Hepatocyte (in vitro differentiated cells): ENCODE results near the gene SHISA4. TPM values are rescaled to one million over a fixed set of nuclear protein-coding genes. Genes with fewer than 3 reads are reported as not detected.
A peak's percentile ranks its signal among the peaks of the same experiment; 100 is the strongest.
"Not testable (repeated sequence)": the region's sequence is repeated elsewhere in the genome, so short reads cannot be mapped to it uniquely, and the experiment has no call there.

Experiments
- DNase-seq: peaks from one replicate; pipeline ENCODE4 v3.0.0-alpha.2; 2016; ENCODE audit warnings: low spot score
- H2AFZ ChIP-seq: fragments of 200-600 bp; sonication (generic); 2 replicates; pipeline ENCODE4 v1.6.0; 2016; ENCODE audit warnings: antibody characterized with exemption, mild to moderate bottlenecking
- H3K27ac ChIP-seq: fragments of 200-600 bp; sonication (generic); 2 replicates; pipeline ENCODE4 v1.5.1; 2016; ENCODE audit warnings: mild to moderate bottlenecking
- H3K27me3 ChIP-seq: fragments of 200-600 bp; sonication (generic); 2 replicates; pipeline ENCODE4 v1.6.1; 2016
- H3K36me3 ChIP-seq: fragments of 200-600 bp; sonication (generic); replicated peaks from 2 replicates; pipeline ENCODE4 v1.5.1; 2016; ENCODE audit warnings: low read depth; ENCODE audit not compliant: insufficient read depth
- H3K4me1 ChIP-seq: fragments of 200-600 bp; sonication (generic); 2 replicates; pipeline ENCODE4 v1.5.1; 2016; ENCODE audit warnings: mild to moderate bottlenecking, moderate library complexity; ENCODE audit not compliant: insufficient read depth
- H3K4me2 ChIP-seq: fragments of 200-600 bp; sonication (generic); 2 replicates; pipeline ENCODE4 v1.6.0; 2016
- H3K4me3 ChIP-seq: fragments of 200-600 bp; sonication (generic); 2 replicates; pipeline ENCODE4 v1.5.1; 2016; ENCODE audit warnings: mild to moderate bottlenecking
- H3K79me2 ChIP-seq: fragments of 200-600 bp; sonication (generic); 2 replicates; pipeline ENCODE4 v1.6.0; 2017; ENCODE audit warnings: mild to moderate bottlenecking
- H3K9me2 ChIP-seq: fragments of 200-600 bp; sonication (generic); replicated peaks from 2 replicates; pipeline ENCODE4 v1.6.0; 2017; ENCODE audit warnings: mild to moderate bottlenecking; ENCODE audit not compliant: insufficient read depth
- H3K9me3 ChIP-seq: fragments of 200-600 bp; sonication (generic); 2 replicates; pipeline ENCODE4 v1.5.1; 2016; ENCODE audit warnings: low read depth, mild to moderate bottlenecking
- H4K20me1 ChIP-seq: fragments of 200-600 bp; sonication (generic); 2 replicates; pipeline ENCODE4 v1.6.0; 2016; ENCODE audit warnings: mild to moderate bottlenecking; ENCODE audit not compliant: insufficient read depth, poor library complexity, severe bottlenecking
- EZH2 ChIP-seq: fragments of 200-600 bp; sonication (generic); IDR thresholded peaks from 2 replicates; pipeline ENCODE4 v1.6.1; 2016; ENCODE audit warnings: antibody characterized with exemption, mild to moderate bottlenecking, borderline replicate concordance
- EZH2phosphoT487 ChIP-seq: fragments of 200-600 bp; sonication (generic); IDR thresholded peaks from one replicate; pipeline ENCODE4 v1.6.1; 2018; ENCODE audit warnings: antibody characterized with exemption, mild to moderate bottlenecking, low read depth, moderate library complexity; ENCODE audit not compliant: unreplicated experiment, severe bottlenecking
- WGBS: methylation state at CpG from one replicate; pipeline ENCODE4 v1.1.6; 2016; ENCODE audit warnings: low lambda C conversion rate; ENCODE audit errors: missing lambda C conversion rate; 5-methylcytosine and 5-hydroxymethylcytosine counted together
- polyA plus RNA-seq: library from polyadenylated mRNA; unstranded; fragments of >200 nt; fragmentation: Nextera tagmentation; extraction: Ambion mirVana; gene quantifications from 2 replicates; pipeline ENCODE4 v1.2.1, GENCODE V29; 2016
- total RNA-seq: library from RNA; depleted of rRNA; stranded (reverse); fragments of >200 nt; gene quantifications from 2 replicates; pipeline ENCODE4 v1.2.3, GENCODE V29; 2014
- TF ChIP-seq, protein P1 (sequence below): fragments of 200-600 bp; sonication (generic); IDR thresholded peaks from 2 replicates; pipeline ENCODE4 v1.5.1; 2016; ENCODE audit warnings: antibody characterized with exemption, mild to moderate bottlenecking; ENCODE audit not compliant: poor library complexity

The SHISA4 gene
- total and polyA plus RNA-seq, 2 experiments from 2014 or later = 10.2 to 24.0 TPM

DNA sequence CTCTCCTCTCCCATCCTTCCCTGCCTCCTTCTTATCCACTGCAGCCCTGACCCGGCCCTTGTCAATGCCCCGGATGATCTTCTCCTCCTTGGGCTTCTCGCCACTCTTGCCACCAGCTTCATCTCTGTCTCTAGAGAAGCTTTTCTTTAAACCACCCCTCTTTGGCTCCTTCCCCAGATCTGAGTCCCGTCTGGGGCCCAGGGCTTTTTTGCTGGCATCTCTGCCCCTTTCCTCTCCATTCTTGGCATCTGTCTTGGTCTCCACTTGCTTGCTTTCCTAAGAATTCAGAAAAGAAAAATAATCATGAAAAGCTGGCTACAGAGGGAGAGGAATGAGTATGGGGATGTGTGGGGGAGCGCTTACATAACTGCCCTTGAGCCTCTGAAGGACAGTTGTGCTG lies 11.8 kb downstream of the SHISA4 start:
- Histone ChIP-seq H3K9me3 (no peaks in the 10 kb centered on the region), H3K79me2 (no peaks in the 10 kb centered on the region), H3K4me3 (no peak overlapping the region), H3K36me3 (no peaks in the 10 kb centered on the region), H3K27ac (no peak overlapping the region), H4K20me1 (no peaks in the 10 kb centered on the region), H3K9me2 (no peaks in the 10 kb centered on the region), H3K27me3 (no peaks in the 10 kb centered on the region), H3K4me1 (peaks cover 18% of the 10 kb centered on the region), H2AFZ (no peak overlapping the region), H3K4me2 (no peak overlapping the region)
- no peak for DNase-seq
- no peak for TF ChIP-seq EZH2
- TF ChIP-seq, protein P1, sequence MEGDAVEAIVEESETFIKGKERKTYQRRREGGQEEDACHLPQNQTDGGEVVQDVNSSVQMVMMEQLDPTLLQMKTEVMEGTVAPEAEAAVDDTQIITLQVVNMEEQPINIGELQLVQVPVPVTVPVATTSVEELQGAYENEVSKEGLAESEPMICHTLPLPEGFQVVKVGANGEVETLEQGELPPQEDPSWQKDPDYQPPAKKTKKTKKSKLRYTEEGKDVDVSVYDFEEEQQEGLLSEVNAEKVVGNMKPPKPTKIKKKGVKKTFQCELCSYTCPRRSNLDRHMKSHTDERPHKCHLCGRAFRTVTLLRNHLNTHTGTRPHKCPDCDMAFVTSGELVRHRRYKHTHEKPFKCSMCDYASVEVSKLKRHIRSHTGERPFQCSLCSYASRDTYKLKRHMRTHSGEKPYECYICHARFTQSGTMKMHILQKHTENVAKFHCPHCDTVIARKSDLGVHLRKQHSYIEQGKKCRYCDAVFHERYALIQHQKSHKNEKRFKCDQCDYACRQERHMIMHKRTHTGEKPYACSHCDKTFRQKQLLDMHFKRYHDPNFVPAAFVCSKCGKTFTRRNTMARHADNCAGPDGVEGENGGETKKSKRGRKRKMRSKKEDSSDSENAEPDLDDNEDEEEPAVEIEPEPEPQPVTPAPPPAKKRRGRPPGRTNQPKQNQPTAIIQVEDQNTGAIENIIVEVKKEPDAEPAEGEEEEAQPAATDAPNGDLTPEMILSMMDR = no peak
- TF ChIP-seq EZH2phosphoT487 = no peak
- WGBS = 88% methylated on average over 5 of the region's 5 CpGs

DNA sequence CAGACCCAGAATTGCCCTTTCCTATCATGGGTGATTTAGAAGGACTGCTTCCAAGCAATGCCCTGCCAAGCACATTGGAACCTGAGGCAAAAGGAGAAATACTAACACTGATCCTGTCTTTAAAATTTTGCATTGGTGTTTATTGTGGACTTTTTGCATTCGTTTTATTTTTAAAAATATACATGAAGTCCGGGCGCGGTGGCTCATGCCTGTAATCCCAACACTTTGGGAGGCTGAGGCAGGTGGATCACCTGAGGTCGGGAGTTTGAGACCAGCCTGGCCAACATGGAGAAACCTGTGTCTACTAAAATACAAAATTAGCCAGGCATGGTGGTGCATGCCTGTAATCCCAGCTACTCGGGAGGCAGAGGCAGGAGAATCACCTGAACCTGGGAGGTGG lies 12.3 kb downstream of the SHISA4 start:
- 93% methylated on average over 6 of the region's 6 CpGs for WGBS
- not testable (repeated sequence) for H2AFZ ChIP-seq, H4K20me1 ChIP-seq, H3K9me2 ChIP-seq, H3K9me3 ChIP-seq, H3K36me3 ChIP-seq, DNase-seq, H3K4me3 ChIP-seq, H3K27me3 ChIP-seq, H3K27ac ChIP-seq, H3K79me2 ChIP-seq, H3K4me2 ChIP-seq
- H3K4me1 ChIP-seq = peaks cover 19% of the 10 kb centered on the region

DNA sequence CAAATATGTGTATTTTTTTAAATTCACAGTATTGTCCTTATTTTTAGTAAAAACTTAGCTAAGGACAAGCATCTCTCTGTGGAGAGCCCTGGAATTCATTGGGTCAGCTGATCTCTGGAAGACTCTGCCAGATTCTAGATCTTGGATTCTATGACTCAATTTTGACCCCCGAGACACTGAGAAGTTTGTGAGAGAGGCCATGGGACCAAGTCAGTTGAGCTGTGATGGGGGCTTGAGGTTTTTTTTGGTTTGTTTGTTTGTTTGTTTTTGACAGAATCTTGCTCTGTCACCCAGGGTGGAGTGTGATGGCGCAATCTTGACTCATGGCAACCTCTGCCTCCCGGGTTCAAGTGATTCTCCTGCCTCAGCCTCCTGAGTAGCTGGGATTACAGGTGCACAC lies 13.5 kb downstream of the SHISA4 start:
- Histone ChIP-seq H3K36me3 (no peaks in the 10 kb centered on the region), H4K20me1 (no peaks in the 10 kb centered on the region), H3K27ac (no peak overlapping the region), H3K9me2 (no peaks in the 10 kb centered on the region), H3K4me2 (no peak overlapping the region), H3K27me3 (no peaks in the 10 kb centered on the region), H3K9me3 (no peaks in the 10 kb centered on the region), H3K4me3 (no peak overlapping the region), H3K79me2 (no peaks in the 10 kb centered on the region), H2AFZ (no peak overlapping the region), H3K4me1 (peaks cover 19% of the 10 kb centered on the region)
- WGBS = 97% methylated on average over 3 of the region's 3 CpGs
- no peak for TF ChIP-seq EZH2phosphoT487
- no peak for TF ChIP-seq EZH2
- TF ChIP-seq, protein P1 = no peak
- no peak for DNase-seq

DNA sequence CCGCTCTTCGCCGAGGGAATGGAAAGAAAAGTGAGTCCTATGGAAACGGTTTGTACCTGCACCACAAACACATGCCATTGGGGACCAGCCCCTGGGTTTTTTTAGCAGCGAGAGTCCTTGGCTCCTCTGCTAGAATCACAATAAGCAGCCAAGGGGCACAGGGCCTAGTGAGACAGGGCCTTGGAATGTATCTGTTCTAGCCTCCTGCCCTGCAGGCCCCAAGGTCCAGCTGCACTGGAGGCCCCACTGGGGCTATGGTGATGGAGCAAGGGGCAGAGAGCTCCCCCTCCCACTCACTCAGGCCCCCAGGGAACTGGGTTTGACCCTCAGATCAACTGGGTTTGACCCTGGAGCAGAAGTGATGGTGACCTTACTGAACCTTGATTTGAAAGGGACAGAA lies 14.4 kb downstream of the SHISA4 start:
- H3K27me3 ChIP-seq = no peaks in the 10 kb centered on the region
- no peaks in the 10 kb centered on the region for H3K9me2 ChIP-seq
- peak; percentile 28 for DNase-seq
- H4K20me1 ChIP-seq = no peaks in the 10 kb centered on the region
- H3K36me3 ChIP-seq = no peaks in the 10 kb centered on the region
- no peak overlapping the region for H3K4me2 ChIP-seq
- 85% methylated on average over 5 of the region's 5 CpGs for WGBS
- H3K4me1 ChIP-seq = peaks cover 19% of the 10 kb centered on the region
- H3K9me3 ChIP-seq = no peaks in the 10 kb centered on the region
- no peak overlapping the region for H3K4me3 ChIP-seq
- no peak for TF ChIP-seq EZH2phosphoT487
- TF ChIP-seq, protein P1 = no peak
- TF ChIP-seq EZH2 = no peak
- H3K79me2 ChIP-seq = no peaks in the 10 kb centered on the region
- H2AFZ ChIP-seq = no peak overlapping the region
- no peak overlapping the region for H3K27ac ChIP-seq
